Superior temporal gyrus (tissue), 1 donor: ENCODE results near the gene TSPAN6.
A peak's percentile ranks its signal among the peaks of the same experiment; 100 is the strongest.

Experiments
- DNase-seq: peaks from one replicate; pipeline ENCODE4 v3.0.0-alpha.2; 2016; ENCODE audit errors: extremely low spot score

Gene TSPAN6

DNA sequence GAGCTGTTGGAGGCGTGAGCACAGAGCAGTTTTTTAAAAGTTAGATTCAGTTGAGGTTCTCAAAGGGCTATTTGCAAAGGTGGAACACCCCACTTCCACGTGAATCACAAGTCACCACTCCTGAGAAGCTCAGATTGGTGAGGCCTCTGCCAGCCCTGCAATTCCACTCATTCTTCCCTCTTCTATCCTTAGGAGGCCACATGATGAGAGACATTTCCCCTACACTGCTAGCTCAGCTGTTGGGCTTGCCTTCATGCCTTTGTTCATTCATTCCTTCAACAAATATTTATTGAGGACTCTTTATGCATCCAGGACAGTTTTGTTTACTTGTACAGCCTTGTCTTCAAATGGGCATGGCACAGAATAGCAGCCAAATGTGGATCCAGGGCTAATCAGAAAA, 11.1 kb upstream of the TSPAN6 start:
- no peak for DNase-seq

DNA sequence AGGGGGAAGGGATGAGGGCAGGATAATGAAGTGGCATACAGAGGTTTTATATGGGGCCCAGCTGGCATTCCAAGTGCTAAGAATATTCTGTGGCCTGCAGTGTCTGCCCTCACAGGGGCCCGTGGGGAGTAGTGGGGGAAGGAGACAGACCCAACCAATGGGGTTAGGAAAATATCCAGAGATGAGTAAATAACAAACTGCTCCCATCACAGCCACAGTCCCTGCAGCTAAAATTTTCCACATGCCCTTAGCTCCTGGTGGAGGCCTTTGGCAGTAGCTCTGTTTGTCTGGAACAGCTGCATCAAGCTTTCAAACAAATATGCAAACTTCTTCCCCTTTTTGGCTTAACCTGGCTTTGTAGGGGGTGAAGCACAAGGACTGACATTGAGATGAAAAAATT, 10.5 kb upstream of the TSPAN6 start:
- no peak for DNase-seq

DNA sequence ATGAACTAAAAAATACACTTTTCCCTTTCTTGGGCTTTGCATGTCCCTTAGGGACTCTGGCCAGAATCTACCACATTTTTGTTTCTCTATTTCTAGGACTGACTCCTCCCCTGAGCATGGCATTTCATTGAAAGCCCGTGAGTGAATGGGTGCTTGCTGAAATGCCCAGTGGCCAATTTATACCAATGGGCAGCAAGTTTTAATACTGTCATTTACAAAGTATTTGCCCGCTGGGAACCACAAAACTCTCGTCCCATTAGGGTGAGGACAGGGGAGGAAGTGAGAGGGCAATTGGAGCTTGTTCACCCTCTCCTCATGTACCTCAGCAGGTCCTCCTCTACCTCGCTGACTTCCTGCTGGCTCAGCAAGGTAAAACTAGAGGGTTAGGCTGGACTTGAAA, 8.5 kb upstream of the TSPAN6 start:
- DNase-seq = no peak

DNA sequence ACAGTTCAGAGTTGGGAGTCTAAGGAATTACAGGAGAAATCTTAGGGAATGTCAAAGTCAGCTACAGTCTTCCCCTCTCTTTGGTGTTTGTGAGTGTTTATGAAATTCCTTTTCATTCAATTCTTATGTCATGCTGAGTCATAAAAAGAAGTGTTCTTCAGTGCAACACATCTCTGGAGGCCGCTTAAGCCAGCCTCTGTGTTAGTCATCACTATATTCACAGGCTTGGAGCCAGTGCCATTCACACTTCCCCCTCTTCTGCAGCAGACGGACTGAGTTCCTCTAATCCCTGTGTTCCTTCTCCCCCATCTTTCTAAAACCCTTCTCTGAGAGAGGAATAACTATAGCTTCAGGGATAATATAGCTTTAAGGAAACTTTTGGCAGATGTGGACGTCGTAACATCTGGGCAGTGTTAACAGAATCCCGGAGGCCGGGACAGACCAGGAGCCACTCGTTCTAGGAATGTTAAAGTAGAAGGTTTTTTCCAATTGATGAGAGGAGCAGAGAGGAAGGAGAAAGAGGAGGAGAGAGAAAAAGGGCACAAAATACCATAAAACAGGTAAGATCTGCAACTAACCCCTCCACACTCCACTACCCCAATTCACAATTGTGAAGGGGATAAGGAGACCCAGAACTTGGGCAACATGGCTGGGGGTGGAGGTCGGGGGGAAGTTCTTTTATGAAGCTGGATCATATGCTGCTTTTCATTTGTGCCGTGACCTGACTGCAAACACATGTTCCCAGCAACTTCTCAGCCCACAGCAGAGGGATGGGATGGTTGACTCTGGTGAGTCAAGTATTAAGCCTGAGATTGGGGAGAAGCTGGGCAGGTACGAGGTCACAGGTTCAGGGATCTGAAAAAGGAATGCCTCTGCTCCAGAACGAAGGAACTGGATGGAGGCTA, 7.6 kb upstream of the TSPAN6 start, which contains the start of gene SRPX2:
TSS of gene SRPX2 (plus strand) at position 244 of the 905 bp plus-strand sequence. CDS start 2,124 bp downstream, outside the sequence.
- peak; percentile 34 for DNase-seq

DNA sequence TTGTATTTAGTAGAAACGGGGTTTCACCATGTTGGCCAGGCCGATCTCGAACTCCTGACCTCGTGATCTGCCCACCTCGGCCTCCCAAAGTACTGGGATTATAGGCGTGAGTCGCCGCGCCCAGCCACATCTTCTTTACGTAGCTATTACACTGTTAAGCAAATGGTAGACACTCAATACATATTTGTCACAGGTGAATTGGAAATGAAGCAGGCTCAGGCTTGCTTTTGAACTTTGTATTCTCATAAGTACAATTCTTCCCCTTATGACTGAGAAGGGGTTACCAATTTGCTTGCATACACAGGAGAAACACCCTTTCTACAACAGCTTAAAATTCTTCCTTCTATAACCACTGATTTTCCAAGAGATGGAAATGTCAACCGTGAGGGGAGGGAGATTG, 6.6 kb upstream of the TSPAN6 start:
- no peak for DNase-seq

DNA sequence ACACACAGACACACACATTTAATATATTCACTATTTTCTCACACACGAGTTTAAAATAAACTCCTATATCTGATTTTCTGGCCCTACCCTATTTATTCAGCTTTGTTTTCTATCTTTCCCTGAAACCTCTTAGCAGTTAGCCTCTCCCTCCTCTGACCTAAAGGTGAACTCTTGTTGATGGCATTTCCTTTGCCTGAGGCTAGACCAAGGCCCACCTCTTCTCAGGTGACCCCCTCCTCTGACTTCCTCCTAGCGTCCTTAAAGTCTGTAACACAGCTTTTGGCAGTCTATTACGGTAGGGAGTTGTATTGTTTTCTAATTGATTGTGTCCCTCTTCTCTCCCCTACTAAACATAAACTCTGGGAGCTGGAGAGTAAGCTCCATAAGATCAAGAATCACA, 5.7 kb upstream of the TSPAN6 start:
- no peak for DNase-seq

DNA sequence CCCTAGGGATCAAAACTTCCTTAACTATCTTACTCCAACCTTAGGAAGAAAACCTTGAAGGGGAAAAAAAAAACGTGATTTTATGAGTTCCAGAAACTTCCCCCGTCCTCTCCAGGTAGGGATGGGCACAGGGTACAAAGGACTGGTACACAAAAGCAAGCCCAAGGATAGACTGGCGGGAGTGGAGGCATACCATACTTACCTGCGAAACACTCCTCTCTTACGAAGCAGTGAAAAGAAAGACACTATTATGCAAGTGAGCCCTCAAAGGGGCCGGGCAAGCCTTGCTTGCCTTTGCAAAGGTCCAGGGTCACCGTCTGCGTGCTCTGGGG, 651 bp downstream of the TSPAN6 start:
- no peak for DNase-seq

DNA sequence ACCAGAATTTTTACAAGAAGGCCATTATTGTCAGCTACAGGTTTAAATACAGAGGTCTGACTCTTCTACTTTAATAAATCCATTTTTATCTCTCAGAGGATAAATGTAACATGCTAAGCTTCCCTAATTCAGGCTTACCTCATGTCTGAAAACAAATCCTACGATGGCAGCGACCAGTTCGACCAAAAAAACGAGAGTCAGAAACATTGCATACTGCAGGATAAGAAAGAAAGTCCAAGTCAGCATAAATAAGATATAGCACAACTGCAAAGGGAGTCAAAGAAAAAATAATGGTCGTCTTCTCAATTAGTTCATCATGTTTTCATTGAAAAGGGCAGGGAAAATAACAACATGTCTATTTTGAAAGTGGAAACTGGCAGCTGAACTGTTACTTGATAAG, 1.6 kb downstream of the TSPAN6 start:
- DNase-seq = no peak

DNA sequence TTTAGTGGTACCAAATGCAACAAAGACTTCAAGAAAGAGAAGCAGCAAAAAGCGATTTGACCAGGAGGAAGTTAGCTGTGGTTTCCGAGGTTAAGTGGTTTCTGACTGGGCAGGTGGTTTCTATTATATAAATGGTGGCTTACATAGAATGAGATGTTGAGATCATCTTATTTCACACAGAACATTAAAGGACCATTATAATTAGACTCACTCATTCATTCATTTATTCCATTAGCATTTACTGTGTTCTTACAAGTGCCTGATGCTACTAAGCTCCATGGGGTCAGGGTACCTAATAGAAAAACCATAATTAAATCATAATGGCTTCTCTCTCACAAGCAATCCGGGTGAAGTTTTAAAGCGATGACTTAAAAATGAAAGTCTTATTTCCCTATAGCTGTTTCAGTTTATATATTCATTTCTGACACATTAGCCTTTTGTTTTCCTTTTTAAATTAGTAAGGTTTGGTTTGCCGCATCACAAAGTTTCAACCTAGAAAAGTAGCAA, 10.6 kb downstream of the TSPAN6 start:
- no peak for DNase-seq

DNA sequence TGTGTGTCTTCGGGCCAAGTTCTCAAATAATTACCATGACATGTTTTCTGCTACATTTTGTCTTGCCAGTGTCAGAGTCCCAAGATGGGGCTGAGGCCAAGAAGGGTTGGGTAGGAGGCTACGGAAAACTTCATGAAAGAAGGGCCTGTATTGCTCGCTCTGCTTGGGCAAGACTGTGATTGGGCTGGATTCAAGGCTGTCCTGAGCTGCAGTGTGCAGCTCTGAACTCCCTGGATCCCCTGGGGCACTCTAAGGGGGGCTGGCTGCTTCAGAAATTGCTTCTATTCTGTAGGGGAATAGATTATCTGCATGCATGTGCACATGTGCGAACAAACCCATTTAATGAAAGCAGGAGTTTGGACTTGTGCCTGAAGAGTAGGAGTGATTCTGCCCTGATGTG, 13.6 kb downstream of the TSPAN6 start:
- no peak for DNase-seq

DNA sequence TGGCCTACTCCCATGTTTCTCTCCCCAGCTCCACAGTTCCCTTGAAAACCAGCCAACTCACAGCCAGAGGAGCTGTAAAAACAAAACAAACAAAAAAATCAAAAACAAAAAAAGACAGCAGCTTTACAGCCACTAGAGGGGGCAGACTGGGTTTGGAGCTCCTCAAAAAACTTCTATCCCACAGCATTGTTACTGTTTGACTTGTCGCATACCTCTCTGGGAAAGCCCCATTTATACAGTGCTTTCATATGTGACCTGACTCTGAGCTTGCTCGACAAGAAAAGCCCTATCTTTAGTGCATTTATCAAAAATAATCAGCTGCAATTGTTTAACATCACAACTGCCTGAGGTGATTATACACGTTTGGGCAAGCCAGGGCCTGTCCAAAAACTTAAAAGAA, 21.6 kb downstream of the TSPAN6 start:
- DNase-seq = no peak

DNA sequence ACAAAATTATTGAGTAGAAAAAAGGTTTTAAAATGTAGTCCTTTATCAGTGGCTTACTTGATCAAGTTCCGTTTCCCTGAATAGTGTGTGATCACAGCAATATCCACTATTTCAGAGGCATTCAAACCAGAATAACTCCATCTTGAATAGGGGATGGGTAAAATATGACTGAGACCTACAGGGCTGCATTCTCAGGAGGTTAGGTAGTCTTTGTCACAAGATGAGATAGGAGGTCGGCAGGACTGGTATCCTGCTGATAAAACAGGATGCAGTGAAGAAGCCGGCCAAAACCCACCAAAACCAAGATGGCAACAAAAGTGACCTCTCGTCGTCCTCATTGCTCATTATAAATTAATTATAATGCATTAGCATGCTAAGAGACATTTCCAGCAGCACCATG, 24.7 kb downstream of the TSPAN6 start:
- DNase-seq = no peak

DNA sequence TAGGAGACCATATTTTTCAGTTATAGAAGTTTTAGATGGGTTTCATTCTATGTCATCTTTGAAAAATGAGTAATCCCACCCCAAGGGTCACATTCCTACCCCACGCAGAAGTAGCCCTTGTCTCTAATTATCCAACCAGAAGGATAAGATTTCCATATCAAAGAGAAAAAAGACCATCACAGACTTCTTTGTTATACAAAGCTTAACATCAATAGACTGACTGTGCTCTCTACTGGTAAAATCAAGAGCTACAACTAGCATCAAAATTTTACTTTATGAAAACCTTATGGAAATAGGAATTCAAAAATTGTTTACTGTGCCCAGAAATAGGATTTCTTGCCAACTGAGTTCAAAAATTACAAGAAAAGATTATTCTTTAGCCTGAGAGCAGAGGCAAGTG, 27.0 kb downstream of the TSPAN6 start:
- no peak for DNase-seq

DNA sequence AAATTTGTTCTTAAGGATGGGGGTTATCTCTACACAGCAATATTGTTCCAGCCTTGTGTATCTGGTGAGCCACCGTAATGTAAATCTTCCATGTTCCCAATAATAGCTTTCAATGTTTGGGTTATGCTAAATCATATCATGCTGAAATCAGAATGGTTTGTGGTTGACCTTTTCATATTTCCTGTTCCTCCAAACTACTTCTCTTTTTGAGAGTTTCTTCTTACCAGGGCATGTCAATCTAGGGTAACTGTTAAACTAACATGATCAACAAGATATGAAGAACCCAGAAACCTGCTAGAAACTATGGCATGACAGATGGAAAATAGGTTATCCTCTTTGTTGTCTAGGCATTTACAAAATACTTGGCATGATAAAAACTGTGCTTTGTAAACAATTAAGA, 29.9 kb downstream of the TSPAN6 start:
- DNase-seq = no peak

DNA sequence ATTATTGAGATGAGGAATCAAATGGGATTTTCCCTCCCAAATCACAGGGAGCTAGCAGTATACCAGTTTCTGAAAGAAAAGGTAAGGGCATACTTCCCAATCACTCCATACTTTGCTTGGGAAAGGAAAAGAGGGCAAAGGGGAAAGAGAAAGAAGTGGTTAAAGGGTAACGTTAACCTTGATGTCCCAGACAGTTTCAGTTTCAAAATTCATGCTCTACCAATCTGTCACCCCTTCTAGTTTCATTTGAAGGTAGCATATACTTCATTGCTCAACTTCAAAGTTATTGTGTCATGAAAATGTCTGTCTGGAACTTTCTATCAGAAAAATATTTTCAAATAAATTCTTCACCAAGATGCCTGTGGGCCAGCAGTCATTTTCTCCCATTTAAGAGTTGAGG, 35.8 kb downstream of the TSPAN6 start:
- no peak for DNase-seq

DNA sequence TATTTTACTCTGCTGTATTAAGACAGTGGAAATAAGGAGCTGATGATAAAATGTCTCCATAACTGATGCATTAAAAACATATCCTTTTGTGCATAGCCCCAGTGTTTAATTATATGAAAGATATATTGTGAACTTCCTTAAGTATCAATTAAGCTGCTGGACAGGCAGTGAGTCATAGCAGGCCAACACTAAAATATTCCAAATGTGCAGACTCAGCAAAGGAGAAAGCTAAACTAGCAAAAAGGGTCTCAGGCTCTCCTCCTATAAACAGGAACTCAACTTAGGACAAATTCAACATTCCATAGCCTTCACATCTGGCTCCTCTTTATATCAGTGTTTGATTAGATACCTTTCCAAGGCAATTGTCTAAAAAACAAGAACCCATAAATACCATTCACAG, 36.3 kb downstream of the TSPAN6 start:
- DNase-seq = no peak

DNA sequence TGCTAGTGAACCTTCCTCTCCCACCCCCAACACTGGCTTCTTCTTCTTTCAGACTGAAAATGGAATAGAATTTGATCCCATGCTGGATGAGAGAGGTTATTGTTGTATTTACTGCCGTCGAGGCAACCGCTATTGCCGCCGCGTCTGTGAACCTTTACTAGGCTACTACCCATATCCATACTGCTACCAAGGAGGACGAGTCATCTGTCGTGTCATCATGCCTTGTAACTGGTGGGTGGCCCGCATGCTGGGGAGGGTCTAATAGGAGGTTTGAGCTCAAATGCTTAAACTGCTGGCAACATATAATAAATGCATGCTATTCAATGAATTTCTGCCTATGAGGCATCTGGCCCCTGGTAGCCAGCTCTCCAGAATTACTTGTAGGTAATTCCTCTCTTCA, 37.1 kb downstream of the TSPAN6 start:
- no peak for DNase-seq

DNA sequence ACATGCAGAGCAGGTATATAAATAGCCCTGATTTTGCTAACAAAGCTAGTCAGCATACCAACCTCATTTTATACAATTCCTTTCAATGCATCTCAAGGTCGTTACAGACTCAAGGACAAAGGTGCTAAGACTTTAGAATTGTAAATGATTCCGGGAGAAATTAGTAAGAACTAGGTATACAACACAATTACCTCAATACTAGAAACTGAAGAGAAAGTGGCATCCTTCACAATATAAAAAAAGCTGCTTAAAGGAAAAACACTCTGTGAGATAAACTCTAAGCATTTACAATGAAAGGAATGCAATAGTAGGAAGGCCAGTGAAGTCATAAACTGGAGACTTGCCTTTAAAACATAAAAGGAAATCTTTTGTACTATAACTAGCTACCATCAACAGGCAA, 40.0 kb downstream of the TSPAN6 start:
- no peak for DNase-seq

DNA sequence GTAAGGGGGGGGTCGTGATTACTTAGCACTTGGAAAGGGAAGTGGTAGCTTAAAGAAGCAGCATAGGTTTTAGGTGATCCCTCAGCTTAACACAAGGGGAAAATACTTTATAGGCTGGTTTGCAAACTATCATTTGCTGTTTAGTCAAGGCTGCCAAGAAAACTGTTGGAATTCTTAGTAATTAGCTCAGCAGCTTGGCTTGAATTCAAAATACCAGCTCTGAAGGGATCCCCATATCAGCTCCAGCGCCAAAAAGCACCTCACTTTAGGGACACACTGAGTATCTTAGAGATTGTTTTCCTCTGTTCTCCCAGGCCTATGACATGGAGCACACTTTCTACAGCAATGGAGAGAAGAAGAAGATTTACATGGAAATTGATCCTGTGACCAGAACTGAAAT, 43.0 kb downstream of the TSPAN6 start:
- no peak for DNase-seq

DNA sequence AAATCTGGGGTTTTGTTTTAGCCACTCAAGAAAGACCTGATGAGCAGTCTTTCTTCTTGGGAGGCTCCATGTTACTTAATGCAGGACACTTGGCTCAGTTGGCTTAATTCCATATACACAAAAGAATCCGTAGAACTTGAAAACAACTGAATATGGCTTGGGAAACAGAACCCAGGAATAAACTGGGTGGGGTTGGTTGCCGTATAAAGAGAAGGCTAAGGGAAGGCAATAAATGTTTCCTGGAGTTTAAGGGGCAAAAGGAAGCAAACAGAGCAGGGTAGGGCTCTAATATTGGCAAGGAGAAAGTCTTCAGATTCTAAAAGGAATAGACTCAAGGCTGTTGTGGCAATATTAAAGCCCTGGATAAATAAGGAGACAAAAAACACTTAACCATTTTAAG, 43.5 kb downstream of the TSPAN6 start:
- DNase-seq = no peak

DNA sequence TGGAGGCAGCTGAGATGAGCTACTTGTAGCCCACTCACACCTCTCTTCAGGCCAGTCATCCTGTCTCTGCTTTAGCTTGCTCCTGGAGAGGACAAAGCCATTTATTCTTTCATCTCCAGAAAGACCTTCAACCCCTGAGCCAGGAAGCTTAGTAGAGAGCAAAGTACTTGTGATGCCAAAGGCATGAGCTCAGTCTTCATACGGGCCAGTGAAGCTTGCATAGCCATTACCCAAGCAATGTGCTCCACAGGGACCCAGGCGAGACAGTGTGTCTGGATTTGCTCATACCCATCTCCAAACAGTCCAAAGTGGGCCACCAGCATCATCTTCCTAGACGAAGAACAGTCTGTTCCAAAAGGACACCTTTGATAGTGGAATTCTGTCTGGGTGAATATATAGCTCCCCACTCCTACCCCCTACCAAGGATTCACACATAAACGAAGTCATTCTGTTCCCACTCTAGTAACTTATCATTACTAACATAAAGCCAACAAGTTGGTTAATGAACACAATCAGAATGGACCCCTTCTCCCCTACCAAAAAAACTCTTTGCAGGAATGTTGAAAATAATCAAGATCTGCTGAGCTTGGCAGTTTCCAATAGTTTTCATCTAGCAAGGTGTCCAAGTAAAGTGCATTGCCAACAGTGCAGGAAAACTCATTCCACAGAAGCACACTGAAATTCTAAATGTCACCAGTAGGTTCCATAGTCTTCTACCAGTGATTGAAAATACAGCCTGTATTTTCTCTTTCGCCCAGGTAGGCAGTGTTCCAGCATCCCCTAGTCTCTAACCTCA, 45.2 kb downstream of the TSPAN6 start:
- no peak for DNase-seq

DNA sequence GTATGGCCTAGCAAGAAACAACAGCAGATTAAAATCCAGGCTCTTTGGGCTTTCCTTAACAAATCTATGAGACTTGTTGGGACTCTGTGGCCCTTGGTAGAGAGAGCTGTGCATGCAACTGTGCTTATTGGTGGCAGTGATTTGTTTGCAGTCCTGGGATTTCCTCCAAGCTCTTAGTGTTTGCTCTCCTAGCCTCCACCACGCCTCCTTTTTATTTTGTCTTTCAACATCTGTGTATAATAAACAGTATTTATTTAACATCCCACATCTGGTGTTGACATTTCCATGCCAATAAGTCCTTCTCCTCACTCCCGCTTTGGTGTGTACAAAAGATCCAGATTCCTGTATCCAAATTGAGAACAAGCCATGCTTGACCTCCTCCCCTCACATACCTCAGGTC, 48.7 kb downstream of the TSPAN6 start:
- DNase-seq = no peak

DNA sequence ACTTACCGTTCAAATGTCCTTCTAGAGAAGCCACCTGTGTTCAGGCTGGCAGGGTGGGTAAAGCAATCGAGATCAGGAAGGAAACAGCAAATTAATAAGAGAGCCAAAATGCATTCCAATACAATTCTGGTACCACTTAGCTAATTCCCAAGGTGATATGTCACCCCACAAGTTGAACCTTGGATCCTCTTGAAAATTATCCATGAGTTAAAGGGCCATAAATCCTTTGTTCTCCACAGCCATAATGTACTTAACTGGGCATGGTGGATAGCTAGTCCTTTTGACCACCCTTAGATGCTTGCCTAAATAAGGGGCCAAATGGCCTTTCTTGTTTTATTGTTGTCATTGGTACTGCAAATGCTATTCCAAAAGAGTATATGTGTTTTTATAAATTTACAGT, 49.9 kb downstream of the TSPAN6 start:
- DNase-seq = no peak
